ENCODE data around the gene TFF2.

Gene TFF2

GRCh38 chr21:42384156-42384945, 33.6 kb upstream of the TFF2 start:
- no peak for DNase-seq

- DNase-seq, result no peak
Observed at GRCh38 chr21:42383331-42383730, 32.5 kb upstream of the TFF2 start.

GRCh38 chr21:42382915-42383314, 32.1 kb upstream of the TFF2 start:
- no peak for DNase-seq

GRCh38 chr21:42381347-42381984, 30.7 kb upstream of the TFF2 start:
- DNase-seq, result no peak

- DNase-seq, result no peak
Observed at GRCh38 chr21:42379426-42380215, 28.8 kb upstream of the TFF2 start.

- DNase-seq, result no peak
Observed at GRCh38 chr21:42378418-42378817, 27.6 kb upstream of the TFF2 start.

- no peak for DNase-seq
Observed at GRCh38 chr21:42377951-42378340, 27.2 kb upstream of the TFF2 start.

- no peak for DNase-seq
Observed at GRCh38 chr21:42377211-42377950, 26.6 kb upstream of the TFF2 start.

- no peak for DNase-seq
Observed at GRCh38 chr21:42376338-42376982, 25.7 kb upstream of the TFF2 start.

- DNase-seq, result no peak
Observed at GRCh38 chr21:42375966-42376337, 25.2 kb upstream of the TFF2 start.

GRCh38 chr21:42375506-42375905, 24.7 kb upstream of the TFF2 start:
- DNase-seq, result no peak

GRCh38 chr21:42374864-42375499, 24.2 kb upstream of the TFF2 start:
- DNase-seq, result no peak

GRCh38 chr21:42374457-42374856, 23.7 kb upstream of the TFF2 start:
- DNase-seq, result no peak

GRCh38 chr21:42373908-42374455, 23.2 kb upstream of the TFF2 start:
- no peak for DNase-seq

GRCh38 chr21:42373196-42373907, 22.6 kb upstream of the TFF2 start:
- DNase-seq, result no peak

GRCh38 chr21:42370894-42371654, 20.3 kb upstream of the TFF2 start:
- no peak for DNase-seq

GRCh38 chr21:42369821-42370220, 19.0 kb upstream of the TFF2 start:
- no peak for DNase-seq

- no peak for DNase-seq
Observed at GRCh38 chr21:42367367-42368165, 16.8 kb upstream of the TFF2 start.

- DNase-seq, result no peak
Observed at GRCh38 chr21:42366292-42367010, 15.7 kb upstream of the TFF2 start, which contains the start of gene TFF1. TSS of gene TFF1 (minus strand) at chr21:42366535. CDS start at chr21:42366495, 40 bp downstream.

All from islet precursor cell (in vitro differentiated cells).